GM10266 (cell line): ENCODE results near the gene MCRIP2.

ENCODE experiments used
- DNase-seq: peaks from one replicate; pipeline ENCODE4 v3.0.0; 2012; ENCODE audit errors: extremely low spot score
- CTCF ChIP-seq: IDR thresholded peaks from 2 replicates; pipeline ENCODE4 v1.5.1; 2012; ENCODE audit warnings: mild to moderate bottlenecking, low read depth; ENCODE audit not compliant: control insufficient read depth, insufficient read depth; ENCODE audit errors: missing control alignments

MCRIP2 gene

DNA sequence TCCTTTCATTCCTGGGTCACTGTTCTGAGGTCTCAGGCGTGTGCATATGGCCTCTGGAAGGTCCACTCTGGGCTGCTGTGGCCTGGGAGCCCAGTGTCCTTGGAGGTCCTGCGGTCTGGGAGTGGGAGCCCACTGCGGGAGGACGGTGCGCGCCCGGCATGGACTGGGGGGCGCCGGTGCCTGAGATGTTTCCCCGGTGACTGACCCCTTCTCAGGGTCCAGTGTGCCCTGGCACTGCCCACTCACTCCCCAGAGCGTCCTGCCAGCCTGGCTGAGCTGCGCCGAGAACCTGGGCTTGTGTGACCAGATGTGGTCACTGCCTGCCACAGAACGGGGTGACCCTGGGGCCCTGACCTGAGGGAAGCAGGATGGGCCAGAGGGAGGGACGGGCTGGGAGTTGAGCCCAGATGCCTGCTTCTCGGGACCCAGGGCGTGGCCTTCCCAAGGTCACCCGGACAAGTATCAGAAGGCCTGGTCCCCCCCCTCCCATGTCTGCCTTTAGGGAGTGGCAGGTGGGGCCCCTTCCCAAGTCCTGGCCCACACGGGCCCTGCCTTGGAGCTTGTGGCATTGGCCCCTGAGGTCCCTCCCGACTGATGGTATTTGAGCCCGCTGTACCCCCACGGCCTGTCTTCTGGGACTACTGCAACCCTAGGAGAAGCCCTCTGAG, 32.7 kb downstream of the MCRIP2 start:
- no peak for DNase-seq
- no peak for TF ChIP-seq CTCF

DNA sequence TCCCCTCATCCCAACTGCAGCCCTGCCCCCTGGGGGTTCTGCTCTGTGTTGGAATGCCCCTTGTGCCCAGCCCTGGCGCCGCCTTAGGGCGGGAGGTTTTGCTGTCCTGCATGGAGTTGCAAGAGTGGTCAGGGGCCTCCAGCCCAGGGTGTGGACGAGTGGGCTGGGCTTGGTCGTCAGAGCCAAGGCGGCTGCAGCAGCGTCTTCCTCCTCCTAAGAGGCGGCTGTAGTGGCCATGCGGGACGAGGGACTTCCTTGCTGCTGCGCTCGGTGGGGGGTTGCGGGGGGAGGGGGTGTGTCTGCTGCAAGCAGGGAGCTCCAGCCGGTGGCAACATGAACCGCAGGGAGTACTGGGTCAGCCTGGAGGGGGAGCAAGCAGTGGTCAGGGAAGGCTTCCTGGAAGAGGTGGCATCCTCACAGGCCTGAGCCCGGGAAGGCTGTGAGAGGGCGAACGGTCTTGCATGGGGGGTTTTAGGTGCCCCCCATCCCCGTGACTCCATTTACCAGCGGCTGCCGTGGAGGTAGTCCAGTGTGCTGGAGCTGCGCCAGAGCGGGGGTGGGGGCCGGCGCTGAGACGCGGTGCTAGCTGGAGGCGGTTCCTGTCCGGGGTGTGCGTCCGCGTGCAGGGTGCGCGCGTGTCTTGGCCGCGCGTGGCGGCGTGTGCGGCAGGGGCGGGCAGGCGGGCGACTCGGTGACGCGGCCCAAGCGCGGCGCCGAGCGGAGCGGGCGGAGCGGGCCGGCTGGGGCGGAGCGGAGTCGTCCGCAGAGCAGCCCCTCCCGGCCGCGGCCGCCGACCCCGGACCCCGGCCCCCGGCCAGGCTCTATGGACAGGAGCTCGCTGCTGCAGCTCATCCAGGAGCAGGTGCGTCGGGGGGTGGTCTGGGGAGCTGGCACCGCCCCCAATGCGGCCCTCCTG, 33.6 kb downstream of the MCRIP2 start, which contains the start of gene RHBDL1:
Gene RHBDL1, plus strand, starts transcription at position 704 of the 916 bp plus-strand sequence. Its CDS starts 120 bp downstream, at position 824.
- DNase-seq = no peak
- TF ChIP-seq CTCF = no peak

DNA sequence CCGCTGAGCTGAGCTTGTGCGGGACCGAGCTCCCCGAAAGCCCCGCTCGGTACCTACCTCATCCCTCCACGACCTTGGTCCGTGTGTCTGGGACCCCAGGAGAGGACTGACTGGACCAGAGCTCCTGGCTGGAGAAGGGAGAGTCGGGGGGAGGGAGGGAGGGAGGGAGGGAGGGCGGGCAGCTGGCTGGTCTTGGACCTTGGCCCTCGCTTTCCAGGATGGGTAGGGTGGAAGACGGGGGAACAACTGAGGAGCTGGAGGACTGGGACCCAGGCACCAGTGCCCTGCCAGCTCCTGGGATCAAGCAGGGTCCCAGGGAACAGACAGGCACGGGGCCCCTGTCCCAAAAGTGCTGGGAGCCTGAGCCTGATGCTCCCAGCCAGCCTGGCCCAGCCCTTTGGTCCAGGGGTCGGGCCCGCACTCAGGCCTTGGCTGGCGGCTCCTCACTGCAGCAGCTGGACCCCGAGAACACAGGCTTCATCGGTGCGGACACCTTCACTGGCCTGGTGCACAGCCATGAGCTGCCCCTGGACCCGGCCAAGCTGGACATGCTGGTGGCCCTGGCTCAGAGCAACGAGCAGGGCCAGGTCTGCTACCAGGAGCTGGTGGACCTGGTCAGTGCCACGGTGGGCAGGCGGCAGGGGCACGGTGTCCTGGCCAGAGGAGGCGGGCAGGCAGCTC, 34.4 kb downstream of the MCRIP2 start:
- no peak for TF ChIP-seq CTCF
- DNase-seq = no peak

DNA sequence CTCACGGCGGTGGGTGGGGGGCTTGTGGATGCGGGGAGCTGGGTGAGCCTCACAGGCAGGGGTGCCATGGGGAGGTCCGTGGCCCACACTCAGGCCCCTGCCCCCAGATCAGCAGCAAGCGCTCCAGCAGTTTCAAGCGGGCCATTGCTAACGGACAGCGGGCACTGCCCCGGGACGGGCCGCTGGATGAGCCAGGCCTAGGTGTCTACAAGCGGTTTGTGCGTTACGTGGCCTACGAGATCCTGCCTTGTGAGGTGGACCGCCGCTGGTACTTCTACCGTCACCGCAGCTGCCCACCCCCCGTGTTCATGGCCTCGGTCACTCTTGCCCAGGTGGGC, 34.9 kb downstream of the MCRIP2 start:
- TF ChIP-seq CTCF = no peak
- no peak for DNase-seq

- DNase-seq = no peak
- TF ChIP-seq CTCF = no peak
Measured at GRCh38 chr16:676913-677312, 35.3 kb downstream of the MCRIP2 start.

- no peak for DNase-seq
- TF ChIP-seq CTCF = no peak
Measured at GRCh38 chr16:677316-678190, 35.9 kb downstream of the MCRIP2 start.
